GM12801 (cell line): ENCODE data around the gene RAB29.

ENCODE experiments used
- CTCF ChIP-seq: IDR thresholded peaks from one replicate; pipeline ENCODE4 v1.5.1; 2011; ENCODE audit warnings: control low read depth; ENCODE audit not compliant: insufficient read length; ENCODE audit errors: extremely low read depth

Gene RAB29

GRCh38 chr1:205760606-205761005 is 14.7 kb downstream of the RAB29 start:
- TF ChIP-seq CTCF: no peak

GRCh38 chr1:205756552-205756951 is 18.7 kb downstream of the RAB29 start:
- TF ChIP-seq CTCF: no peak

GRCh38 chr1:205754857-205755256 is 20.4 kb downstream of the RAB29 start:
- TF ChIP-seq CTCF: no peak

GRCh38 chr1:205751036-205751651 is 24.1 kb downstream of the RAB29 start:
- no peak for TF ChIP-seq CTCF

- no peak for TF ChIP-seq CTCF
Observed at GRCh38 chr1:205750138-205751035, 24.9 kb downstream of the RAB29 start, which contains the start of gene NUCKS1. TSS of gene NUCKS1 (minus strand) at chr1:205750182. CDS start at chr1:205749973, 209 bp downstream.

GRCh38 chr1:205749234-205750137 is 25.8 kb downstream of the RAB29 start:
- no peak for TF ChIP-seq CTCF
